ENCODE measurements around the gene ADAMTS2. TPM values are rescaled to one million over a fixed set of nuclear protein-coding genes. Genes with fewer than 3 reads are reported as not detected.

ADAMTS2 gene
- total RNA-seq, 1 experiment from 2014 or later = not detected

DNA sequence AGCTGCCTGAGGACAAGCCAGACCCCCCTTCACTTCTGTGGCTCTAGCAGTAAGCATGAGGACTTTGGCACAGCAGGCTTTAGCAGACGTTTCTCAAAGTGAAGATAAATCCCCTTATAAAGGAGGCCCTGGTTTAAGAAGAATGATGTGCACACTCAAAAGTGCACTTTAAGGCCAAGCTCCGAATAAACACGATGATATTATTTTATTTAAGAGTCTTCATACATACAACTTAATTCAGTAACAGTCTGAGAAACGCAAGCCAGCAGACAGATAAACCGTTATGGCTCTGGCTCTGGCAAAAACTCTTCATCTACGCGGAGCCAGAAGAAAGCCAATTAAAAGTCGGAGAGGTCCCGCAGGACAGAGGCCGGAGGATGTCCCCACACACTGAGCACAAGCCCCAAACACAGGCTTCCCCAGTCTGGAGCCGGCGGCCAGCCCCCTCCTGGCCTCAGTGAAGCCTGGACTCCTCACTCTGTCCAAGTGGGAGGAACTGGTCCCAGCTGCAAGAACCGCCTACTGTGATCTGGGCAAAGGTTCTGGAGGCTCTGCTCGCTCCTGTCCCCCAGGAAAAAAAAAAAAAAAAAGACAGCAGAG, 44.6 kb downstream of the ADAMTS2 start:
- Mint-ChIP-seq H3K4me3 (ENCODE audit: low read depth, unreplicated experiment) (no peak overlapping the region), H3K9me3 (ENCODE audit: low read depth, unreplicated experiment) (peaks cover 18% of the 10 kb centered on the region), H3K27ac (ENCODE audit: unreplicated experiment) (no peak overlapping the region), H3K27me3 (ENCODE audit: unreplicated experiment) (no peaks in the 10 kb centered on the region), H3K4me1 (ENCODE audit: low read depth, unreplicated experiment) (no peaks in the 10 kb centered on the region), H3K36me3 (ENCODE audit: insufficient read depth, unreplicated experiment) (no peaks in the 10 kb centered on the region)
- CTCF ChIA-PET = no interaction called here
- TF ChIP-seq, protein P1, sequence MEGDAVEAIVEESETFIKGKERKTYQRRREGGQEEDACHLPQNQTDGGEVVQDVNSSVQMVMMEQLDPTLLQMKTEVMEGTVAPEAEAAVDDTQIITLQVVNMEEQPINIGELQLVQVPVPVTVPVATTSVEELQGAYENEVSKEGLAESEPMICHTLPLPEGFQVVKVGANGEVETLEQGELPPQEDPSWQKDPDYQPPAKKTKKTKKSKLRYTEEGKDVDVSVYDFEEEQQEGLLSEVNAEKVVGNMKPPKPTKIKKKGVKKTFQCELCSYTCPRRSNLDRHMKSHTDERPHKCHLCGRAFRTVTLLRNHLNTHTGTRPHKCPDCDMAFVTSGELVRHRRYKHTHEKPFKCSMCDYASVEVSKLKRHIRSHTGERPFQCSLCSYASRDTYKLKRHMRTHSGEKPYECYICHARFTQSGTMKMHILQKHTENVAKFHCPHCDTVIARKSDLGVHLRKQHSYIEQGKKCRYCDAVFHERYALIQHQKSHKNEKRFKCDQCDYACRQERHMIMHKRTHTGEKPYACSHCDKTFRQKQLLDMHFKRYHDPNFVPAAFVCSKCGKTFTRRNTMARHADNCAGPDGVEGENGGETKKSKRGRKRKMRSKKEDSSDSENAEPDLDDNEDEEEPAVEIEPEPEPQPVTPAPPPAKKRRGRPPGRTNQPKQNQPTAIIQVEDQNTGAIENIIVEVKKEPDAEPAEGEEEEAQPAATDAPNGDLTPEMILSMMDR (IDR thresholded peaks at IDR 0.05; ENCODE audit: unreplicated experiment) = no peak
- intact Hi-C loops (cut with micrococcal nuclease; ENCODE audit: unreplicated experiment) = no loop called here
- no peak for DNase-seq
- no TSS peak for BruUV-seq (replicated peaks)

DNA sequence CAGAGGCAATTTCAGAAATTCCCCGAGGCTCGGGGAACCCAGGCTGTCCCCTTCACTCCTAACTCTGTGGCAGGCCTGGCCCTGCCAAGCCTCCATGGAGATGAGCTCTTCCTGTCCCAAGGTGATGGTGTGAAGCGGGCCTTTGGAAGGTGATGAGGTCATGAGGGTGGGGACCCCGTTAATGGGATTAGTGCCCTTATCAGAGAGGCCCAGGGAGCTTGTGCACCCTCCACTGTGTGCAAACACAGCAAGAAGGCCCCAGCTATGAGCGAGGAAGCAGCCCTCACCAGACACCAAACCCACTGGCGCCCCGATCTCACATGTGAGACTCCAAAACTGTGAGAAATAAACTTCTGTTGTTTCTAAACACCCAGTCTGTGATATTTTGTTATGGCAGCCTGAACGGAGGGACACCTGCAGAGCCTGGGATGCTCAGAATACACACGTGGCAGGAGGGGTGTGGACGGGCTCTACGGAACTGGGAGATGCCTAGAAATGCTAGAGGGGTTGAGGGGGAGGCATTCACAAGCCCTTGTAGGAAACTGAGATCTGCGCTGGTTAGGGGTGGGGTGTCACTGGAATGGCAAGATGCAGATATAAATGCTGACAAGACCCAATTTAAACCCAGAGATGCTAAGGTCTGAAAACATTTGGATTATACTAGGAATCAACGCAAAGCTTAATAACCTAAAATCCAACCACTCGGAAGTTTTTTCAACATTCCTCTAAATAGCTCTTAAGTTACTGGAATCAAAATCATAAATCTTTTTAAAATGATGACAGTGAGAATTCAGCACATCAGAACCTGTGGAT, 46.9 kb downstream of the ADAMTS2 start:
- Mint-ChIP-seq H3K4me1 (ENCODE audit: low read depth, unreplicated experiment) (no peaks in the 10 kb centered on the region), H3K36me3 (ENCODE audit: insufficient read depth, unreplicated experiment) (no peaks in the 10 kb centered on the region), H3K4me3 (ENCODE audit: low read depth, unreplicated experiment) (no peak overlapping the region), H3K9me3 (ENCODE audit: low read depth, unreplicated experiment) (peaks cover 6% of the 10 kb centered on the region), H3K27ac (ENCODE audit: unreplicated experiment) (no peak overlapping the region), H3K27me3 (ENCODE audit: unreplicated experiment) (no peaks in the 10 kb centered on the region)
- CTCF ChIA-PET = no interaction called here
- no peak for DNase-seq
- TF ChIP-seq, protein P1 (IDR thresholded peaks at IDR 0.05; ENCODE audit: unreplicated experiment) = no peak
- intact Hi-C loops (cut with micrococcal nuclease; ENCODE audit: unreplicated experiment) = no loop called here
- no TSS peak for BruUV-seq (replicated peaks)

DNA sequence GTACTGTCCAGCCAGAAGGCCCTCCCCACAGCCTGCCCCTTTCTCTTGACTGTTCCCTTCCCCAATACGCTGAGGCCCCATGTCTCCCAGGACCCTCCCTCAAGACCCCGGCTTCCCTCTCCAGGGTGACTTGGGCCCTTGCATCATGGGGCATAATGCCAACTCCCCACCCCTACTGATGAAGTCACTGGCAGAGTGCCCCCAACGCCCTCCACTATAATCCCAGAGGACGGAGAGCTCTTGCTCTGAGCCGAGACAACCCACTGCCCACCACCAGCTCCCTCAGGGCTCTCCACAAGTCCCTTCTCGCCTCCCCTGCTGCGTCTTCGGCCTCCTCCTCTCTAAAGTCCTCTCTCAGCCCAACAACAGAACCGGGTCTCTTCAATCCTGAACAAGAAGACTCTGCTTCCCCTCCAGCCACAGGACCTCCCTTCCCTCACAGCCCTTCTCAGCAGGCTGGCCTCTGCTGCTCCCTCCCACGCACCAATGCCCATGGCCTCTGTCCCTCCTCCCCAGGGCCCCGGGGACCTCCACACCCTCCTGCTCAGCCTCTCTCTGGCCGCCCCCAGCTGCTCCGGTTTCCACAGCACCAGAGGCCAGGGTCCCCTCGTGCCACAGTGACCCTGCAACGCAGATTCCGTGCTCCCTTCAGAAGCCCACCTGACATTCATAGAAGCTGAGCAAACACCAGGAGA, 47.6 kb downstream of the ADAMTS2 start:
- H3K36me3 Mint-ChIP-seq (ENCODE audit: insufficient read depth, unreplicated experiment) = no peaks in the 10 kb centered on the region
- CTCF ChIA-PET = no interaction called here
- H3K4me3 Mint-ChIP-seq (ENCODE audit: low read depth, unreplicated experiment) = no peak overlapping the region
- no peaks in the 10 kb centered on the region for H3K27me3 Mint-ChIP-seq (ENCODE audit: unreplicated experiment)
- TF ChIP-seq, protein P1 (IDR thresholded peaks at IDR 0.05; ENCODE audit: unreplicated experiment) = no peak
- H3K9me3 Mint-ChIP-seq (ENCODE audit: low read depth, unreplicated experiment) = peaks cover 4% of the 10 kb centered on the region
- BruUV-seq (replicated peaks) = no TSS peak
- DNase-seq = no peak
- no peak overlapping the region for H3K27ac Mint-ChIP-seq (ENCODE audit: unreplicated experiment)
- no peaks in the 10 kb centered on the region for H3K4me1 Mint-ChIP-seq (ENCODE audit: low read depth, unreplicated experiment)
- intact Hi-C loops (cut with micrococcal nuclease; ENCODE audit: unreplicated experiment) = no loop called here

DNA sequence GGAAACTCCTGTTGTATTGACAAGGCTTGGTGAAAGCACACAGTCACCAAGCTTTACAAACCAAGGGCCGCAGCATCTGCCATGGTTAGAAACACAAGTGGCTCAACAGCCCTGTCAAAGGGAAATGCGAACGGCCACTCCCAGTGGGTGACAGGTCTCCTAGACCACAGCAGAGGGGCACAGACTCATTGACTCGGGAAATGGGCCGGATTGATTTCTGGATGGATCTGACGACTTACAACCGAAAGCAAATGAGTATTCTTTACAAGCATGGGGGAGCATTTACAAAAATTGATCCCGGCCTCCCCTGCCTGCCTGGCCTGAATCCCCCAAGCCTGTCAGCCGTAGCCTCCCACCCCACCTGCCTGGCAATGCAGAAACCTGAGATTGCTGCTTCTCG, 48.2 kb downstream of the ADAMTS2 start:
- H3K36me3 Mint-ChIP-seq (ENCODE audit: insufficient read depth, unreplicated experiment) = no peaks in the 10 kb centered on the region
- no peak overlapping the region for H3K4me3 Mint-ChIP-seq (ENCODE audit: low read depth, unreplicated experiment)
- TF ChIP-seq, protein P1 (IDR thresholded peaks at IDR 0.05; ENCODE audit: unreplicated experiment) = no peak
- no peaks in the 10 kb centered on the region for H3K4me1 Mint-ChIP-seq (ENCODE audit: low read depth, unreplicated experiment)
- intact Hi-C loops (cut with micrococcal nuclease; ENCODE audit: unreplicated experiment) = no loop called here
- no TSS peak for BruUV-seq (replicated peaks)
- CTCF ChIA-PET = no interaction called here
- H3K27me3 Mint-ChIP-seq (ENCODE audit: unreplicated experiment) = no peaks in the 10 kb centered on the region
- no peak for DNase-seq
- peaks cover 3% of the 10 kb centered on the region for H3K9me3 Mint-ChIP-seq (ENCODE audit: low read depth, unreplicated experiment)
- no peak overlapping the region for H3K27ac Mint-ChIP-seq (ENCODE audit: unreplicated experiment)
